Measurements from ENCODE around the gene BAK1.

DNA sequence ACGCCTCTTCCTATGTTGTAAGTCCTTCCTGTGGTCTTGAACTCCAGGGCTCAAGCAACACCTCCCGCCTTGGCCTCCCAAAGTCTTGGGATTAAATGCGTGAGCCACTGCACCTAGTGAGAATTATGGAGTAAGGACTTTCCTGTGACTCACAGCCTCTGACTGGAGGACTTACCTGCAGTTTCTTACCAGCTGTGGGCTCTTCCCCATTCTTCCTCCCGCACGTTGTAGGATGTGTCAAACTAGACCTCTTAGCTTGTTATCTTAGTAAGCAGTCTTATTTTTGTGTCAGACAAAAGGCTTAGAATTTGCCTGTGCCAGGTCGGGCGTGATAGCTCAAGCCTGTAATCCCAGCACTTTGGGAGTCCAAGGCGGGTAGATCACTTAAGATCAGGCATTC, 30.9 kb downstream of the BAK1 start:
- no peak for TF ChIP-seq EZH2 (IDR thresholded peaks at IDR 0.05; ENCODE audit: insufficient read depth, poor library complexity, severe bottlenecking)
- no peak for TF ChIP-seq EZH2phosphoT487 (IDR thresholded peaks at IDR 0.05; ENCODE audit: insufficient read depth, low read depth)

Data from GM23248 (cell line).